Endothelial cell (in vitro differentiated cells): Measurements from ENCODE around the gene THSD4. TPM values are rescaled to one million over a fixed set of nuclear protein-coding genes. Genes with fewer than 3 reads are reported as not detected.

Experiments
- DNase-seq: peaks from one replicate; pipeline ENCODE4 v3.0.0; 2021; ENCODE audit warnings: low spot score
- H3K27ac Mint-ChIP-seq: one replicate; pipeline ENCODE4 v1.8.0; 2021; ENCODE audit warnings: mixed read lengths, inconsistent platforms; ENCODE audit not compliant: unreplicated experiment
- H3K27me3 Mint-ChIP-seq: one replicate; pipeline ENCODE4 v1.8.0; 2021; ENCODE audit warnings: mild to moderate bottlenecking, moderate library complexity, mixed read lengths, inconsistent platforms; ENCODE audit not compliant: unreplicated experiment
- H3K36me3 Mint-ChIP-seq: one replicate; pipeline ENCODE4 v1.8.0; 2021; ENCODE audit warnings: mild to moderate bottlenecking, low read depth, mixed read lengths, inconsistent platforms; ENCODE audit not compliant: unreplicated experiment
- H3K4me1 Mint-ChIP-seq: one replicate; pipeline ENCODE4 v1.8.0; 2021; ENCODE audit warnings: mild to moderate bottlenecking, mixed read lengths, inconsistent platforms; ENCODE audit not compliant: unreplicated experiment
- H3K4me3 Mint-ChIP-seq: one replicate; pipeline ENCODE4 v1.8.0; 2021; ENCODE audit warnings: mild to moderate bottlenecking, mixed read lengths, inconsistent platforms; ENCODE audit not compliant: unreplicated experiment
- H3K9me3 Mint-ChIP-seq: one replicate; pipeline ENCODE4 v1.8.0; 2021; ENCODE audit warnings: mixed read lengths, inconsistent platforms; ENCODE audit not compliant: unreplicated experiment
- total RNA-seq: library from RNA; stranded (reverse); fragmentation: NEBNext Ultra II Directional; extraction: Animal tissue kit (Norgen Biotek cat#: 25700); gene quantifications from one replicate; pipeline ENCODE4 v1.2.1, GENCODE V29; 2021; ENCODE audit not compliant: unreplicated experiment
- TF ChIP-seq, protein P1 (sequence below): fragments of 200-600 bp; sonication (generic); IDR thresholded peaks from one replicate; pipeline ENCODE4 v1.5.0; 2021; ENCODE audit warnings: antibody characterized with exemption; ENCODE audit not compliant: unreplicated experiment

Gene THSD4
- total RNA-seq, 1 donor from 2014 or later = 0.92 TPM

DNA sequence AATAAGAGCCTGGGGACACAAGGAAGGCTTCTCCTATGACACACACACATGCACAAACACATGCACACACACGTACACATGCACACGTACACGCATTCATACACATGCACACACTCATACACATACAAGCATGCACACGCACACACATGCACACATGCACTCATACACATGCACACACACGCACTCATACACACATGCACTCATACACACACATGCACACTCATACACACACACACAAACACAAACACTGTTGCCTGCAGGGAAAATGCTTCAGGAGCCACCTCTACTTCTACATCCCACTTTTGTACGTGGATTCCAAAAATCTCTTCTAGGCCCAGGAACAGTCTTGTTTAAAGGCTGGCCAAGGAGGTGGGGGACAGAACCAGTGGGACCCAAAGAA is 674.3 kb downstream of the THSD4 start:
- Mint-ChIP-seq H3K4me1 (peaks cover 12% of the 10 kb centered on the region), H3K4me3 (no peak overlapping the region), H3K27me3 (peaks cover 9% of the 10 kb centered on the region), H3K27ac (no peak overlapping the region), H3K9me3 (no peaks in the 10 kb centered on the region), H3K36me3 (no peaks in the 10 kb centered on the region)
- TF ChIP-seq, protein P1, sequence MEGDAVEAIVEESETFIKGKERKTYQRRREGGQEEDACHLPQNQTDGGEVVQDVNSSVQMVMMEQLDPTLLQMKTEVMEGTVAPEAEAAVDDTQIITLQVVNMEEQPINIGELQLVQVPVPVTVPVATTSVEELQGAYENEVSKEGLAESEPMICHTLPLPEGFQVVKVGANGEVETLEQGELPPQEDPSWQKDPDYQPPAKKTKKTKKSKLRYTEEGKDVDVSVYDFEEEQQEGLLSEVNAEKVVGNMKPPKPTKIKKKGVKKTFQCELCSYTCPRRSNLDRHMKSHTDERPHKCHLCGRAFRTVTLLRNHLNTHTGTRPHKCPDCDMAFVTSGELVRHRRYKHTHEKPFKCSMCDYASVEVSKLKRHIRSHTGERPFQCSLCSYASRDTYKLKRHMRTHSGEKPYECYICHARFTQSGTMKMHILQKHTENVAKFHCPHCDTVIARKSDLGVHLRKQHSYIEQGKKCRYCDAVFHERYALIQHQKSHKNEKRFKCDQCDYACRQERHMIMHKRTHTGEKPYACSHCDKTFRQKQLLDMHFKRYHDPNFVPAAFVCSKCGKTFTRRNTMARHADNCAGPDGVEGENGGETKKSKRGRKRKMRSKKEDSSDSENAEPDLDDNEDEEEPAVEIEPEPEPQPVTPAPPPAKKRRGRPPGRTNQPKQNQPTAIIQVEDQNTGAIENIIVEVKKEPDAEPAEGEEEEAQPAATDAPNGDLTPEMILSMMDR = no peak
- DNase-seq = no peak

DNA sequence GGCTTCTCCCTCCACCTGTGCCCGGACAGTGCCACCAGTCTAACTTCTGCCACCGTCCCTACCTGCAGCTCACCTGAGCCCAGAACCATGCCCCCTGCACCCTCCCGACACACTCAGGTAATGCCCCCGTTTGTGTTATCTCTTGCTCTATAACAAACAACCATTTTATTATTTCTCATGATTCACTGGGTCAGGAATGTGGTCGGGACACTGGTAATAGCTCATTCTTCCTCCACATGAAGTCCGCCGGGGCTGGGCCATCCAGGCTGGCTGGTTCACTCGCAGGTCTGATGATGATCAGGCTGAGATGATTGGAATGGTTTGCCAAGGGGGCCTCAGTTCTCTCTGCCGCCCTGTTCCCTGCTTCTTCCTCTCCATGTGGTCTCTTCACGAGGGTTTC is 674.8 kb downstream of the THSD4 start:
- no peak for DNase-seq
- H3K36me3 Mint-ChIP-seq = no peaks in the 10 kb centered on the region
- no peaks in the 10 kb centered on the region for H3K9me3 Mint-ChIP-seq
- peaks cover 12% of the 10 kb centered on the region for H3K4me1 Mint-ChIP-seq
- H3K4me3 Mint-ChIP-seq = no peak overlapping the region
- no peak overlapping the region for H3K27ac Mint-ChIP-seq
- peaks cover 9% of the 10 kb centered on the region for H3K27me3 Mint-ChIP-seq
- TF ChIP-seq, protein P1 = no peak

DNA sequence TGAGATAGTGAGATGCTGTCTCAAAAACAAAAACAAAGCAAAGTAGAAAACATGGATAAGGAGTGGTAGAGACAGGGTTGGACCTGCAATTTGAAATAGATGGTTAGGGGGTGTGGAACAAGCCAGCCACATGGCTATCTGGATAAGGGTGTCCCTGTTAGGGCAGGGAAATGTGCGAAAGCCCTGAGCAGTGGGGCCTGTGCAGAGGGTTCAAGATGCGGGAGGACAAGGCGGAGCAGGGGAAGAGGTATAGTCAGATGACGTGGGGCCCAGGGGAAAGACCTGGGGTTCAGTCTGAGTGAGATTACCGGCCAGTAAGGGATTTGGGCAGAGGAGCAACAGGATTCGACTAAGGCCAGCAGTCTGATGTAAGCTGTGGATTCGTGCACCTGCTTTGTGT is 676.7 kb downstream of the THSD4 start:
- peaks cover 5% of the 10 kb centered on the region for H3K27me3 Mint-ChIP-seq

DNA sequence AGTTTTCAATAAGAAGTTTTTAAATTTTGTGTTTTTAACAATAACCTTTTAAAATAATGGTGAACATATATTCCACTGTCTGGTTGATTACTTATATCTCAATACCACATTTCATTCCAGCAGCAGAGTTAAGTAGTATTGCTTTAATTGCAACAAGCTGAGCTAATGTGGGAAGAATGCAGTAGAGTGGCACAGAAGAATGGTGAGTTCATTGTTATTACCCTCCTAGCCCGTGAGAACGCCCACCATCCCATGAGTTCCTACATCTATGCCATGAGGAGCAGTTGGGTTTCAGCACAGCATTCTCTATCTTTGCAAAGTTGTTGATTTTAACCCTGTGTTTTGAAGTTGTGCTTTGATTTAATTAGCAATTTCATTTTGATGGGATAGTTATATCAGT is 677.2 kb downstream of the THSD4 start:
- TF ChIP-seq, protein P1 = no peak
- Mint-ChIP-seq H3K27ac (no peak overlapping the region), H3K4me3 (no peak overlapping the region), H3K4me1 (peaks cover 12% of the 10 kb centered on the region), H3K9me3 (no peaks in the 10 kb centered on the region), H3K36me3 (no peaks in the 10 kb centered on the region), H3K27me3 (peaks cover 5% of the 10 kb centered on the region)
- no peak for DNase-seq

More for the DNA sequence above, 676.7 kb downstream of the THSD4 start:
- H3K36me3 Mint-ChIP-seq = no peaks in the 10 kb centered on the region
- TF ChIP-seq, protein P1 = no peak
- H3K4me3 Mint-ChIP-seq = no peak overlapping the region
- no peaks in the 10 kb centered on the region for H3K9me3 Mint-ChIP-seq
- H3K4me1 Mint-ChIP-seq = peaks cover 12% of the 10 kb centered on the region
- no peak overlapping the region for H3K27ac Mint-ChIP-seq
- no peak for DNase-seq

DNA sequence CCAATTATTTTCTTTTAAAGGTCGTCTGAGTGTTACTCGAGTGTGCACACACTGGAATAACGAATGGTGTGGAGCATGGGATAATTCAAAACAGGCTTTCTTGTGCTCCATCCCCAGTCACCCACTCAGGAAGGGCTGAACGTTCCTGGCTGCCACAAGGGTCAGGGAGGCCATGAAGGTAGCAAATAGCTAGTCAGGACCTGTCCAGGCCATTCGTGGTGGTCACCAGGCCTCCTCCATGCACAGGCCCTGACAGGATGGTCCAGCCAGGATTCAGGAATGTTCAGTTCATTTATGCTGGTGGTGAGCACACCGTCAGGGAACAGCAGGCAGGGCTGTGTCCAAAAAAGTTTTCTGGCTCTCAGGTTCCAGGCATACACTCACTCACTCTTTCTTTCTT is 683.4 kb downstream of the THSD4 start:
- no peak overlapping the region for H3K27ac Mint-ChIP-seq
- TF ChIP-seq, protein P1 = no peak
- peaks cover 6% of the 10 kb centered on the region for H3K4me1 Mint-ChIP-seq
- H3K4me3 Mint-ChIP-seq = no peak overlapping the region
- no peaks in the 10 kb centered on the region for H3K36me3 Mint-ChIP-seq
- no peak for DNase-seq
- H3K9me3 Mint-ChIP-seq = no peaks in the 10 kb centered on the region
- peaks cover 2% of the 10 kb centered on the region for H3K27me3 Mint-ChIP-seq
